A204.1 (cell line): ENCODE data around the gene DCC.

Source experiments
- FAIRE-seq: peaks from 2 replicates; lab custom pipeline; 2012; peaks lifted over from hg19 to GRCh38; lab: Jason Lieb, UNC

Gene DCC

GRCh38 chr18:53521068-53521467, 1181.1 kb downstream of the DCC start:
- FAIRE-seq: no peak

- FAIRE-seq: no peak
Observed at GRCh38 chr18:53526101-53526870, 1186.3 kb downstream of the DCC start.

- FAIRE-seq: no peak
Observed at GRCh38 chr18:53527365-53527764, 1187.4 kb downstream of the DCC start.

GRCh38 chr18:53531187-53531586, 1191.2 kb downstream of the DCC start:
- no peak for FAIRE-seq

DNA sequence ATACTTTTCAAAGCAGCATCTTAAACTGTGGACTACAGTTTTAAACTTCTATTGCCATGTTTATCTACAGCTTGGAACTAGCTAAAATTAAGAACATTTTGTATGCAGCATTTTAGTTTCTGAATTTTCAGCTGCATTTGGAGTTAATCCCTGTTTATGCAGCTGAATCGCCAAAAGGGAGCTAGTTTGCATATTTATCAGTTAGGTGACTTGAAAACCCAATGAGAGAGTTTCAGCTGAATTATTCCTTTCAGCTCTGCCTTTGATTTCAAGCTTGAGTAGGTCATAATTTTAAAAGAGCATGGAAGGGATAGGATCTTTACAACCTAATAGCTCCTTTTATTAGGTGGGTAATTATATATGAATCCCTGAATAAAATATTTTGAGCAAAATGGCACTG, 1191.9 kb downstream of the DCC start:
- FAIRE-seq: no peak

GRCh38 chr18:53534203-53534602, 1194.2 kb downstream of the DCC start:
- FAIRE-seq: no peak

- FAIRE-seq: no peak
Observed at GRCh38 chr18:53534695-53535094, 1194.7 kb downstream of the DCC start.

DNA sequence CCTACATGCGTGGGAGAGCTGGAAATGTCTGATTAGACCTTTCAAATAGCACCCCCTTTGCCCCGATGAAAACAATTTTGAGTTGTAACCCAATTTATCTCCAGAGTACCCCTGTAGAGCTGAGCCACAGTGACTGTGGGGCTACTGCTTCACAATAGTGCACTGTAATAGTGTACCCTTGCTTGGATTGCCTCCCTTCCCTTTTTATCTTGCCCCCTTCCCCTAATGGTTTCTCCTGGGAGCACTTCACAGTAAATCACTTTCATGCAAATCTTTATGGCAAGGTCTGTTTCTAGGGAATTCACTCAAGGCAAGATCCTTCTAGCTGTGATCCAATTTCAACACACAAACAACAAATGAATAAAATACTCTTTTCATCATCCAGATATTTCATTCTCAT, 1196.9 kb downstream of the DCC start:
- FAIRE-seq: no peak

DNA sequence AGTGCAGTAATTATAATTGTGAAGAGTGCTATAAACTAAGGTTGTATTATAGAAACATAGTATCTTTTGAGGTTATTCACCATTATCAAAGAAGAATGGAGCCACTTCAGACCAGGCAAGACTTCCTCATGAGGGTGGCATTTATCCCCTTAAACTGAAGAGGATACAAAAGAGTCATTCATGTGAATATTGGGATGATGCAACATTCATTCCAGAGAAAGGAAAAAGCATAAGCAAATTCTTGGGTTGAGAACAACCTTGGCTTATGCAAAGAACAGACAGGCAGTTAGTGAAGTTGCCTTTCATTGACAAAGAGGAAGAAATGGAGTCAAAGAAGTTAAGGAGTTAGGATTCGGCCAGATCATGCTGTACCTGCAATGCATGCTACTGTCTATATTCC, 1201.9 kb downstream of the DCC start:
- no peak for FAIRE-seq

DNA sequence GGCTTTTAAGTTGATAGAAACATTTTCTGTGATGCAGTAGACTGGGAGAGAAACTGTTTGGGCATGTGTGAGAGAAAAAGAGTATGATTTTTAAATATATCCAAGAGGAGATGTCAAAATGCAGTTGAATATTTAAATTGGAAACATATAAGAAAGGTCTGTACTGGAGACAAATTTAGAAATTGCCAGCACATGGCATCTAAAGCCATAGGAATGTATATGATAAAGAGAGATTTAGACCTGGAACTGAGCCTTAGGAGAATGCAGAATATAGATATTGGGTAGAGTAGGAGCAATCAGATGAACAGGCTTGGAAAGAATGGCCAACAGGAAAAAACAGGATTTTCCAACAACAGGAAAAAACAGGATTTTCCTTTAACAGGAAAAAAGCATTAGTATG, 1203.7 kb downstream of the DCC start:
- no peak for FAIRE-seq

DNA sequence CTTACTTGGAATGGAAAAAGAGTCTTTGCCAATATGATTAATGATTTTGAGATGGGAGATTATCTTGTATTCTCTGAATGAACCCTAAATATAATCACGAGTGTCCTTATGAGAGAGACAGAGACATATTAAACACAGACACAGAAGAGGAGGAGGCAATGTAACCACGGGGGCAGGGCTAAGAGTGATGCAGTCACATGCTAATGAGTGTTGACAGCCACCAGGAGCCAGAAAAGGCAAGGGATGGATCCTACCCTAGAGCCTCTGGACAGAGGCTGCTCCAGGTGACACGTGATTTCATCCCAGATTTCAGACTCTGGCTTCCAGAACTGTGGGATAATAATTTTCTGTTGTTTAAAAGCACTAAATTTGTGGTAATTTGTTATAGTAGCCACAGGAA, 1204.9 kb downstream of the DCC start:
- FAIRE-seq: no peak

- no peak for FAIRE-seq
Observed at GRCh38 chr18:53551868-53552426, 1212.0 kb downstream of the DCC start.

- no peak for FAIRE-seq
Observed at GRCh38 chr18:53553030-53553429, 1213.0 kb downstream of the DCC start.

- no peak for FAIRE-seq
Observed at GRCh38 chr18:53556450-53556849, 1216.5 kb downstream of the DCC start.

GRCh38 chr18:53560546-53560945, 1220.5 kb downstream of the DCC start:
- no peak for FAIRE-seq

DNA sequence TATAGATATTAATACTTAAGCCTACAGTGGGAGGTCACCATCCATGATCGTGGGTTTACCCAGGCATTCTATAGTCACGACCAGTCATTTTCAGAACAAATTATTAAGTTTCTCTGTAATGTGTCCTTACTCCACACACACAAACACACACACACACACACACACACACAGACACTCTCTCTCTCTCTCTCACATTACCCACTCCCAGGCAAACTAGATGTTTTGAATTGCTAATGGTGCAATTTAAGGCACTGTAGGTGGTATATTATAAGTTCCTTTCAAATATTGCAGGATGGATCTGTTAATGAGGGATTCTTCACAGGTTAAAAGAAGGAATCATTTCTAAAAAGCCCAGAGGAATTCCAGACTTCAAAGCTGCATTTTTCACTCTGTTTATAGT, 1226.6 kb downstream of the DCC start:
- no peak for FAIRE-seq

- peak; percentile 34 for FAIRE-seq
Observed at GRCh38 chr18:53567929-53568574, 1228.1 kb downstream of the DCC start.
